CD14-positive monocyte (primary cell): ENCODE results near the gene OCRL. TPM values are rescaled to one million over a fixed set of nuclear protein-coding genes. Genes with fewer than 3 reads are reported as not detected.

Experiments
- DNase-seq, 3 donors: peaks; one replicate each; pipeline ENCODE4 v3.0.0-alpha.2; 2011 to 2022
- H2AFZ ChIP-seq: 2 replicates; pipeline ENCODE4 v1.6.0; 2012; ENCODE audit warnings: mild to moderate bottlenecking, low read depth, low read length, inconsistent platforms; ENCODE audit not compliant: insufficient read depth, poor library complexity, severe bottlenecking
- H3K27ac ChIP-seq, 2 donors: 1 replicate in 1 of 2; 2 replicates in 1 of 2; pipeline ENCODE4 v1.5.1; 2012 to 2013; ENCODE audit warnings: low read length in 2 of 2, control low read depth in 1 of 2, inconsistent platforms in 1 of 2, low read depth in 1 of 2, mild to moderate bottlenecking in 1 of 2
- H3K27me3 ChIP-seq, 2 donors: one replicate each; pipeline versions ENCODE4 v1.6.0 to v1.6.1; 2011 to 2013; ENCODE audit warnings: low read length in 2 of 2; ENCODE audit not compliant: control insufficient read depth in 2 of 2, insufficient read depth in 2 of 2
- H3K36me3 ChIP-seq, 2 donors: replicated peaks in 1 of 2; 1 replicate in 1 of 2; 2 replicates in 1 of 2; pipeline versions ENCODE4 v1.5.1 to v1.6.1; 2012 to 2013; ENCODE audit warnings: low read length in 2 of 2, control low read depth in 1 of 2, inconsistent platforms in 1 of 2, mild to moderate bottlenecking in 1 of 2; ENCODE audit not compliant: insufficient read depth in 2 of 2, control insufficient read depth in 1 of 2
- H3K4me1 ChIP-seq, 2 donors: 1 replicate in 1 of 2; 2 replicates in 1 of 2; pipeline versions ENCODE4 v1.5.1 to v1.6.1; 2012 to 2013; ENCODE audit warnings: low read length in 2 of 2, control low read depth in 1 of 2, inconsistent platforms in 1 of 2, mild to moderate bottlenecking in 1 of 2, moderate library complexity in 1 of 2; ENCODE audit not compliant: insufficient read depth in 2 of 2, control insufficient read depth in 1 of 2
- H3K4me2 ChIP-seq: replicated peaks from 2 replicates; pipeline ENCODE3; 2012; ENCODE audit warnings: low read length, moderate library complexity, mild to moderate bottlenecking; ENCODE audit not compliant: poor library complexity, severe bottlenecking; ENCODE audit errors: extremely low read depth
- H3K4me3 ChIP-seq, 3 experiments: fragments of 200-600 bp in 1 of 3; sonication (generic) in 1 of 3; replicated peaks in 1 of 3; 1 replicate in 2 of 3; 2 replicates in 1 of 3; pipeline ENCODE4 v1.5.1; 2011 to 2013; ENCODE audit warnings: low read length in 3 of 3, mild to moderate bottlenecking in 3 of 3, control low read depth in 2 of 3, low read depth in 2 of 3, inconsistent platforms in 1 of 3, moderate library complexity in 1 of 3
- H3K79me2 ChIP-seq: 2 replicates; pipeline ENCODE4 v1.6.0; 2012; ENCODE audit warnings: mild to moderate bottlenecking, control low read depth, inconsistent platforms, low read length, moderate library complexity; ENCODE audit not compliant: insufficient read depth
- H3K9ac ChIP-seq: 2 replicates; pipeline ENCODE4 v1.6.0; 2017; ENCODE audit warnings: low read length, mild to moderate bottlenecking; ENCODE audit not compliant: insufficient read depth, poor library complexity, severe bottlenecking
- H3K9me3 ChIP-seq, 2 donors: replicated peaks in 1 of 2; 1 replicate in 1 of 2; 2 replicates in 1 of 2; pipeline versions ENCODE4 v1.5.1 to v1.6.1; 2012 to 2013; ENCODE audit warnings: low read length in 2 of 2, control low read depth in 1 of 2; ENCODE audit not compliant: control insufficient read depth in 1 of 2, insufficient read depth in 1 of 2
- H4K20me1 ChIP-seq: 2 replicates; pipeline ENCODE4 v1.6.0; 2012; ENCODE audit warnings: mild to moderate bottlenecking, low read length, control low read depth, moderate library complexity; ENCODE audit not compliant: insufficient read depth
- H3K27ac Mint-ChIP-seq, 7 donors: one replicate each; pipeline ENCODE4 v1.8.0; 2020; ENCODE audit warnings: mild to moderate bottlenecking in 7 of 7, mixed read lengths in 7 of 7, moderate library complexity in 6 of 7, inconsistent platforms in 2 of 7
- H3K27me3 Mint-ChIP-seq, 3 donors: one replicate each; pipeline ENCODE4 v1.8.0; 2021 to 2022; ENCODE audit warnings: low read depth in 3 of 3, mild to moderate bottlenecking in 3 of 3, mixed read lengths in 3 of 3, moderate library complexity in 3 of 3, inconsistent platforms in 1 of 3
- H3K36me3 Mint-ChIP-seq, 2 donors: one replicate each; pipeline ENCODE4 v1.8.0; 2020; ENCODE audit warnings: mixed read lengths in 2 of 2, inconsistent platforms in 1 of 2, mild to moderate bottlenecking in 1 of 2
- H3K4me1 Mint-ChIP-seq: one replicate; pipeline ENCODE4 v1.8.0; 2020; ENCODE audit warnings: mild to moderate bottlenecking, mixed read lengths
- H3K4me3 Mint-ChIP-seq, 2 donors: one replicate each; pipeline ENCODE4 v1.8.0; 2020; ENCODE audit warnings: mild to moderate bottlenecking in 2 of 2, mixed read lengths in 2 of 2, moderate library complexity in 1 of 2
- H3K9me3 Mint-ChIP-seq, 7 donors: one replicate each; pipeline ENCODE4 v1.8.0; 2020 to 2022; ENCODE audit warnings: mixed read lengths in 7 of 7, mild to moderate bottlenecking in 6 of 7, moderate library complexity in 6 of 7, inconsistent platforms in 2 of 7
- CTCF ChIP-seq: fragments of 200-600 bp; IDR thresholded peaks from one replicate; pipeline ENCODE4 v1.8.0; 2022; ENCODE audit warnings: antibody characterized with exemption, mild to moderate bottlenecking
- whole genome bisulfite sequencing: methylation state at CpG from one replicate; pipeline ENCODE4 v1.1.5; 2013; ENCODE audit warnings: missing lambda C conversion rate; ENCODE audit not compliant: insufficient coverage; 5-methylcytosine and 5-hydroxymethylcytosine counted together
- intact Hi-C, 2 donors: fragments of 100-400 bp; cut with micrococcal nuclease; formaldehyde crosslinking; loops; one replicate each; pipeline versions ENCODE4 v1.15.0 to v1.15.1; 2023
- polyA minus RNA-seq: library from RNA; depleted of rRNA, polyadenylated mRNA; stranded (reverse); fragments of >200 nt; gene quantifications from 2 replicates; pipeline ENCODE4 v1.2.3, GENCODE V29; 2012
- polyA plus RNA-seq, 3 donors: library from polyadenylated mRNA; depleted of rRNA in 1 of 3; unstranded in 2 of 3; stranded (reverse) in 1 of 3; fragments of 300-500 nt in 2 of 3; fragments of >200 nt in 1 of 3; fragmentation: Illumina TruSeq in 2 of 3; gene quantifications; 1 replicate in 2 of 3; 2 replicates in 1 of 3; pipeline ENCODE4 v1.2.3, GENCODE V29; 2012 to 2021
- total RNA-seq, 12 experiments: library from RNA in 1 of 12; stranded (reverse) in 1 of 12; fragments of 120-200 nt in 1 of 12; gene quantifications; one replicate each; pipeline ENCODE4 v1.2.4 and lab custom pipeline; 2013 to 2026; ENCODE audit warnings: mixed read lengths in 6 of 12, inconsistent platforms in 1 of 12

The OCRL gene
- 5.5 TPM for total RNA-seq (2013)
- polyA plus RNA-seq (10 to 100 TPM in 1 of 3 donors, 1 to 10 TPM in 2; 1.8 to 11.2 (median 2.4) TPM), polyA minus RNA-seq (2.9 and 4.0 TPM in 2 replicates), total RNA-seq (lab: John Stamatoyannopoulos, UW) (8.1 to 26.1 (median 17.3) reads per million in 11 experiments)

GRCh38 chrX:129540068-129540653 is at the start of gene OCRL:
OCRL (plus strand) TSS chrX:129540259; CDS start chrX:129540440, 181 bp downstream.
- Histone ChIP-seq H3K36me3 (peaks cover 0 to 9% of the 10 kb centered on the region in 2 donors), H3K9me3 (no peaks in the 10 kb centered on the region), H2AFZ (peak within 1 kb of the TSS; percentile 75), H3K79me2 (peaks cover 11% of the 10 kb centered on the region), H3K4me3 (peak within 1 kb of the TSS; percentile 59 to 75 (median 61)), H3K27me3 (no peaks in the 10 kb centered on the region), H3K9ac (peak within 1 kb of the TSS; percentile 53), H4K20me1 (no peaks in the 10 kb centered on the region), H3K27ac (peak within 1 kb of the TSS in 1 of 2 donors; percentile 66), H3K4me1 (peaks cover 5 to 8% of the 10 kb centered on the region in 2 donors), H3K4me2 (peak within 1 kb of the TSS; percentile 75)
- Mint-ChIP-seq H3K4me1 (peaks cover 18% of the 10 kb centered on the region), H3K36me3 (peaks cover 2 to 5% of the 10 kb centered on the region in 2 donors), H3K4me3 (peak within 1 kb of the TSS; percentile 75 to 80), H3K27ac (peak within 1 kb of the TSS in 4 of 7 donors; percentile 37 to 63 (median 51)), H3K9me3 (peaks cover 0 to 5% (median 0%) of the 10 kb centered on the region in 7 donors), H3K27me3 (peaks cover 0 to 1% (median 1%) of the 10 kb centered on the region in 3 donors)
- 2% methylated on average over 11 of the region's 60 CpGs for WGBS
- DNase-seq: peak; percentile 35 to 52 (median 52)
- intact Hi-C loops: no loop called here
- TF ChIP-seq CTCF: peak; percentile 74

- no peak overlapping the region for H3K4me3 ChIP-seq
- TF ChIP-seq CTCF: no peak
- no peak overlapping the region for H3K4me3 Mint-ChIP-seq
- no peak overlapping the region for H2AFZ ChIP-seq
- no peaks in the 10 kb centered on the region for H3K27me3 ChIP-seq
- no peaks in the 10 kb centered on the region for H3K9me3 ChIP-seq
- no peak overlapping the region for H3K27ac ChIP-seq
- H3K9ac ChIP-seq: no peak overlapping the region
- H3K79me2 ChIP-seq: no peaks in the 10 kb centered on the region
- no peak overlapping the region for H3K4me2 ChIP-seq
- no peaks in the 10 kb centered on the region for H3K4me1 ChIP-seq
- H3K27me3 Mint-ChIP-seq: peaks cover 0 to 2% (median 0%) of the 10 kb centered on the region in 3 donors
- no peaks in the 10 kb centered on the region for H3K4me1 Mint-ChIP-seq
- no CpG with 5 or more reads among the region's 2 CpGs for WGBS
- no peaks in the 10 kb centered on the region for H4K20me1 ChIP-seq
- no peak overlapping the region for H3K27ac Mint-ChIP-seq
- intact Hi-C loops: no loop called here
- H3K36me3 ChIP-seq: no peaks in the 10 kb centered on the region
- no peak for DNase-seq
- H3K36me3 Mint-ChIP-seq: no peaks in the 10 kb centered on the region
- H3K9me3 Mint-ChIP-seq: peaks cover 0 to 3% (median 0%) of the 10 kb centered on the region in 7 donors
Measured at GRCh38 chrX:129490330-129490729, 49.7 kb upstream of the OCRL start.
